ENCODE measurements around the gene COX7B2. TPM values are rescaled to one million over a fixed set of nuclear protein-coding genes. Genes with fewer than 3 reads are reported as not detected.
A peak's percentile ranks its signal among the peaks of the same experiment; 100 is the strongest.

Gene COX7B2
- total RNA-seq, 1 experiment from 2014 or later, result not detected

DNA sequence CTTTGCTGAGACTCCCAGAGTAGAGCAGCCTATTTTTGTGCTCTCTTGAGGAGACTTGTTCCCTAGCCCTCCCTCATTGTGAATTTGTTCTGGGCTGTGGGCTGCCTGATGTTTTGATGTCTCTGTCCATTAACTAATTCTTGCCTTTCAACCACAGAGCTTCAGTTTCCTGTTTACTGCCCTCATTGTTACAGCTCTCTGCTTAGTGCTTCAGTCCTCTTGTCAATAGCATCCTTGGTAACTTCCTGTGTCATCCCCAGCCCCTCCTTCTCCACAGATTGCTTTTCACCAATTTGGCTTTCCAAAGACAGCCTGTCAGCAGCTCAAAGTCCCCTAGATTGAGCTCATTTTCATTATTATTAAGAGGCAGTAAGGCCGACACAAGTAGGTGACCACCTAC lies 69.9 kb downstream of the COX7B2 start:
- intact Hi-C loops (cut with micrococcal nuclease; ENCODE audit: unreplicated experiment), result no loop called here
- H3K4me1 ChIP-seq (ENCODE audit: insufficient read depth, low read length, poor library complexity, severe bottlenecking), result no peaks in the 10 kb centered on the region
- ChIA-PET CTCF (no interaction called here), POLR2A (ENCODE audit: low non-redundant PET) (no interaction called here)
- DNase-seq (ENCODE audit: low spot score), result peak; percentile 20
- no peak for TF ChIP-seq EZH2 (IDR thresholded peaks at IDR 0.05; ENCODE audit: borderline replicate concordance, low read depth, low read length, poor library complexity, severe bottlenecking)
- no peak for TF ChIP-seq CTCF (conservative IDR thresholded peaks at IDR 0.05; ENCODE audit: low read depth, low read length)
- BruUV-seq (replicated peaks), result no TSS peak
- no peak overlapping the region for H3K27ac ChIP-seq (ENCODE audit: low read depth, low read length, poor library complexity, severe bottlenecking)
- H3K27me3 ChIP-seq (replicated peaks; ENCODE audit: insufficient read depth, low read depth, low read length, poor library complexity), result no peaks in the 10 kb centered on the region
- H3K9me3 ChIP-seq (ENCODE audit: low read depth, low read length, poor library complexity, severe bottlenecking), result no peaks in the 10 kb centered on the region
- H3K4me3 ChIP-seq (ENCODE audit: low read depth, low read length, poor library complexity, severe bottlenecking), result no peak overlapping the region
- H3K36me3 ChIP-seq (ENCODE audit: insufficient read depth, low read length, poor library complexity, severe bottlenecking), result no peaks in the 10 kb centered on the region

GRCh38 chr4:46837639-46838038 lies 71.4 kb downstream of the COX7B2 start:
- POLR2A ChIA-PET (ENCODE audit: low non-redundant PET), result no interaction called here
- BruUV-seq (replicated peaks), result no TSS peak

DNA sequence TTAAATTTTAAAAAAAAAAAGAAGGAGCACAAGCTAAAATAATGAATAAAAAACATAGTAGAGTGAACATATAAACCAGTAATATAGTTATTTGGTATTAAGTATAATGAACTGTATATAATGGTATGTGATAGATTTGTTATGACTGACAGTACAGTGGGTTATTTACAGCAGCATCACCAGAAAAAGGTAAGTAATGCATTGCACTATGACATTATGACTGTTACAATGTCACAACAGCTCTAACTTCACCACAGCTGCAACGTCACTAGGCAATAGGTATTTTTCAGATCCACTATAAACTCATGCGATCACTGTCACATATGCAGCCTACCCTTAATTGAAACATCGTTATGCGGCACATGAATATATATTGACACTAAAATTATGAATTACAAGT lies 72.5 kb downstream of the COX7B2 start:
- no peak for TF ChIP-seq EZH2 (IDR thresholded peaks at IDR 0.05; ENCODE audit: borderline replicate concordance, low read depth, low read length, poor library complexity, severe bottlenecking)
- Histone ChIP-seq H3K27me3 (replicated peaks; ENCODE audit: insufficient read depth, low read depth, low read length, poor library complexity) (no peaks in the 10 kb centered on the region), H3K27ac (ENCODE audit: low read depth, low read length, poor library complexity, severe bottlenecking) (no peak overlapping the region), H3K4me1 (ENCODE audit: insufficient read depth, low read length, poor library complexity, severe bottlenecking) (no peaks in the 10 kb centered on the region), H3K4me3 (ENCODE audit: low read depth, low read length, poor library complexity, severe bottlenecking) (no peak overlapping the region), H3K36me3 (ENCODE audit: insufficient read depth, low read length, poor library complexity, severe bottlenecking) (no peaks in the 10 kb centered on the region), H3K9me3 (ENCODE audit: low read depth, low read length, poor library complexity, severe bottlenecking) (no peaks in the 10 kb centered on the region)
- no TSS peak for BruUV-seq (replicated peaks)
- POLR2A ChIA-PET (ENCODE audit: low non-redundant PET), result interaction anchor here (0.6 kb wide), 1 partner anchor 590 kb away, joined by 3 read pairs; no protein-coding TSS in a partner anchor
- intact Hi-C loops (cut with micrococcal nuclease; ENCODE audit: unreplicated experiment), result no loop called here
- CTCF ChIA-PET, result no interaction called here
- DNase-seq (ENCODE audit: low spot score), result no peak

More at GRCh38 chr4:46837639-46838038, 71.4 kb downstream of the COX7B2 start:
- no peaks in the 10 kb centered on the region for H3K36me3 ChIP-seq (ENCODE audit: insufficient read depth, low read length, poor library complexity, severe bottlenecking)
- H3K27me3 ChIP-seq (replicated peaks; ENCODE audit: insufficient read depth, low read depth, low read length, poor library complexity), result no peaks in the 10 kb centered on the region
- no peak for TF ChIP-seq EZH2 (IDR thresholded peaks at IDR 0.05; ENCODE audit: borderline replicate concordance, low read depth, low read length, poor library complexity, severe bottlenecking)
- TF ChIP-seq CTCF (conservative IDR thresholded peaks at IDR 0.05; ENCODE audit: low read depth, low read length), result no peak
- no peak overlapping the region for H3K27ac ChIP-seq (ENCODE audit: low read depth, low read length, poor library complexity, severe bottlenecking)
- no peaks in the 10 kb centered on the region for H3K4me1 ChIP-seq (ENCODE audit: insufficient read depth, low read length, poor library complexity, severe bottlenecking)
- no peaks in the 10 kb centered on the region for H3K9me3 ChIP-seq (ENCODE audit: low read depth, low read length, poor library complexity, severe bottlenecking)
- no peak overlapping the region for H3K4me3 ChIP-seq (ENCODE audit: low read depth, low read length, poor library complexity, severe bottlenecking)
- CTCF ChIA-PET, result no interaction called here
- no peak for DNase-seq (ENCODE audit: low spot score)
- intact Hi-C loops (cut with micrococcal nuclease; ENCODE audit: unreplicated experiment), result no loop called here

DNA sequence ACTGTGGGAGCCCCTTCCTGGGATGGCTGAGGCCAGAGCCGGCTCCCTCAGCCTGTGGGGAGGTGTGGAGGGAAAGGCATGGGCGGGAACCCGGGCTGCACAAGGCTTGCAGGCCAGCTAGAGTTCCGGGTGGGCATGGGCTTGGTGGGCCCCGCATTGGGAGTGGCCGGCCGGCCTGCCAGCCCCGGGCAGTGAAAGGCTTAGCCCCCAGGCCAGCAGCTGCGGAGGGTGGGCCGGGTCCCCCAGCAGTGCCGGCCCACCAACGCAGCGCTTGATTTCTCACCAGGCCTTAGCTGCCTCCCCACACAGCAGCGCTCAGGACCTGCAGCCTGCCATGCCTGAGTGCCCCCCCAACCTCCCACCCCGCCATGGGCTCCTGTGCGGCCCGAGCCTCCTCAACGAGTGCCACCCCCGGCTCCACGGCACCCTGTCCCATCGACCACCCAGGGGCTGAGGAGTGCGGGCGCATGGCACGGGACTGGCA lies 78.0 kb downstream of the COX7B2 start:
- DNase-seq (ENCODE audit: low spot score), result no peak
- ChIA-PET CTCF (no interaction called here), POLR2A (ENCODE audit: low non-redundant PET) (interaction anchor here (0.6 kb wide), 1 partner anchor 31 kb away, joined by 3 read pairs; no protein-coding TSS in a partner anchor)
- no peaks in the 10 kb centered on the region for H3K4me1 ChIP-seq (ENCODE audit: insufficient read depth, low read length, poor library complexity, severe bottlenecking)
- H3K27ac ChIP-seq (ENCODE audit: low read depth, low read length, poor library complexity, severe bottlenecking), result no peak overlapping the region
- TF ChIP-seq CTCF (conservative IDR thresholded peaks at IDR 0.05; ENCODE audit: low read depth, low read length) (no peak), EZH2 (IDR thresholded peaks at IDR 0.05; ENCODE audit: borderline replicate concordance, low read depth, low read length, poor library complexity, severe bottlenecking) (no peak)
- BruUV-seq (replicated peaks), result no TSS peak
- intact Hi-C loops (cut with micrococcal nuclease; ENCODE audit: unreplicated experiment), result no loop called here
- no peaks in the 10 kb centered on the region for H3K9me3 ChIP-seq (ENCODE audit: low read depth, low read length, poor library complexity, severe bottlenecking)
- H3K4me3 ChIP-seq (ENCODE audit: low read depth, low read length, poor library complexity, severe bottlenecking), result no peak overlapping the region
- no peaks in the 10 kb centered on the region for H3K27me3 ChIP-seq (replicated peaks; ENCODE audit: insufficient read depth, low read depth, low read length, poor library complexity)
- H3K36me3 ChIP-seq (ENCODE audit: insufficient read depth, low read length, poor library complexity, severe bottlenecking), result no peaks in the 10 kb centered on the region

Data from A673 (cell line).